Natural killer cell (primary cell): Measurements from ENCODE around the gene LRP8. TPM values are rescaled to one million over a fixed set of nuclear protein-coding genes. Genes with fewer than 3 reads are reported as not detected.

ENCODE experiments used
- ATAC-seq, 3 donors: fragments of 150-1000 bp in 2 of 3; fragments of 200-7000 bp in 1 of 3; cut with Tn5 transposase; 1 replicate in 1 of 3; 2 replicates in 2 of 3; pipeline ENCODE4 v1.10.0; 2021; ENCODE audit warnings: mild to moderate bottlenecking in 2 of 3, moderate library complexity in 2 of 3
- DNase-seq, 2 donors: peaks; one replicate each; pipeline versions ENCODE4 v3.0.0 to v3.0.0-alpha.2; 2013 to 2021; ENCODE audit warnings: mixed read lengths in 1 of 2
- H3K27ac ChIP-seq: one replicate; pipeline ENCODE4 v1.5.1; 2013; ENCODE audit warnings: mild to moderate bottlenecking, low read length
- H3K27me3 ChIP-seq: one replicate; pipeline ENCODE4 v1.6.1; 2013; ENCODE audit warnings: low read length; ENCODE audit not compliant: control insufficient read depth, insufficient read depth
- H3K36me3 ChIP-seq: one replicate; pipeline ENCODE4 v1.6.1; 2013; ENCODE audit warnings: low read length; ENCODE audit not compliant: control insufficient read depth, insufficient read depth
- H3K4me1 ChIP-seq: one replicate; pipeline ENCODE4 v1.6.1; 2013; ENCODE audit warnings: low read length; ENCODE audit not compliant: control insufficient read depth, insufficient read depth
- H3K4me3 ChIP-seq: one replicate; pipeline ENCODE4 v1.5.1; 2013; ENCODE audit warnings: low read length
- H3K9me3 ChIP-seq: one replicate; pipeline ENCODE4 v1.6.1; 2013; ENCODE audit warnings: low read length; ENCODE audit not compliant: control insufficient read depth, insufficient read depth
- H3K27ac Mint-ChIP-seq, 2 donors: one replicate each; pipeline ENCODE4 v1.8.0; 2022; ENCODE audit warnings: mild to moderate bottlenecking in 2 of 2, mixed read lengths in 2 of 2, moderate library complexity in 1 of 2
- H3K27me3 Mint-ChIP-seq, 2 donors: one replicate each; pipeline ENCODE4 v1.8.0; 2022; ENCODE audit warnings: low read depth in 2 of 2, mixed read lengths in 2 of 2
- H3K36me3 Mint-ChIP-seq: one replicate; pipeline ENCODE4 v1.8.0; 2022; ENCODE audit warnings: mixed read lengths
- H3K4me1 Mint-ChIP-seq, 2 donors: one replicate each; pipeline ENCODE4 v1.8.0; 2022; ENCODE audit warnings: mixed read lengths in 2 of 2
- H3K4me3 Mint-ChIP-seq: one replicate; pipeline ENCODE4 v1.8.0; 2022; ENCODE audit warnings: mild to moderate bottlenecking, moderate library complexity, mixed read lengths
- H3K9me3 Mint-ChIP-seq, 2 donors: one replicate each; pipeline ENCODE4 v1.8.0; 2022; ENCODE audit warnings: mixed read lengths in 2 of 2
- CTCF ChIP-seq: fragments of 200-600 bp; IDR thresholded peaks from one replicate; pipeline ENCODE4 v1.8.0; 2022; ENCODE audit warnings: antibody characterized with exemption
- WGBS: methylation state at CpG from one replicate; pipeline ENCODE4 v1.1.7; 2013; ENCODE audit warnings: missing lambda C conversion rate; ENCODE audit not compliant: insufficient coverage; 5-methylcytosine and 5-hydroxymethylcytosine counted together
- intact Hi-C: fragments of 100-400 bp; cut with micrococcal nuclease; formaldehyde crosslinking; loops from one replicate; pipeline ENCODE4 v1.14.2; 2022
- total RNA-seq, 4 donors: library from RNA; stranded (reverse); fragments of 120-200 nt in 1 of 4; gene quantifications; one replicate each; pipeline versions ENCODE4 v1.2.3 to v1.2.4, GENCODE V29; 2013 to 2022

LRP8 gene
- total RNA-seq, 3 donors from 2014 or later (not counting 1 experiment from before 2014, with no cell fraction given) = 23.2 to 27.3 (median 24.9) TPM

GRCh38 chr1:53362270-53362669 is 34.4 kb upstream of the LRP8 start:
- Mint-ChIP-seq H3K27ac (no peak overlapping the region), H3K36me3 (peaks cover 5% of the 10 kb centered on the region), H3K27me3 (peaks cover 5 to 16% of the 10 kb centered on the region in 2 donors), H3K4me3 (no peak overlapping the region), H3K9me3 (no peaks in the 10 kb centered on the region), H3K4me1 (no peaks in the 10 kb centered on the region)
- Histone ChIP-seq H3K9me3 (no peaks in the 10 kb centered on the region), H3K27ac (no peak overlapping the region), H3K27me3 (no peaks in the 10 kb centered on the region), H3K36me3 (no peaks in the 10 kb centered on the region), H3K4me3 (no peak overlapping the region), H3K4me1 (peaks cover 12% of the 10 kb centered on the region)
- 94% methylated on average over 2 of the region's 2 CpGs for WGBS
- ATAC-seq (no peak), DNase-seq (peak in 1 of 2 donors; percentile 1)
- no peak for TF ChIP-seq CTCF
- intact Hi-C loops = no loop called here

GRCh38 chr1:53361541-53361961 is 33.7 kb upstream of the LRP8 start:
- Mint-ChIP-seq H3K4me3 (no peak overlapping the region), H3K9me3 (peaks cover 4% of the 10 kb centered on the region in 2 donors), H3K27ac (no peak overlapping the region), H3K27me3 (peaks cover 5 to 21% of the 10 kb centered on the region in 2 donors), H3K36me3 (peaks cover 12% of the 10 kb centered on the region), H3K4me1 (no peaks in the 10 kb centered on the region)
- ATAC-seq (no peak), DNase-seq (no peak)
- H3K4me3 ChIP-seq = no peak overlapping the region
- peaks cover 6% of the 10 kb centered on the region for H3K4me1 ChIP-seq
- intact Hi-C loops = no loop called here
- H3K9me3 ChIP-seq = no peaks in the 10 kb centered on the region
- no peaks in the 10 kb centered on the region for H3K36me3 ChIP-seq
- H3K27me3 ChIP-seq = no peaks in the 10 kb centered on the region
- WGBS = 82% methylated on average over 3 of the region's 3 CpGs
- no peak for TF ChIP-seq CTCF
- no peak overlapping the region for H3K27ac ChIP-seq

- ATAC-seq (no peak), DNase-seq (no peak)
- no peaks in the 10 kb centered on the region for H3K9me3 ChIP-seq
- Mint-ChIP-seq H3K9me3 (peaks cover 4 to 6% of the 10 kb centered on the region in 2 donors), H3K36me3 (peaks cover 13% of the 10 kb centered on the region), H3K27ac (no peak overlapping the region), H3K4me1 (no peaks in the 10 kb centered on the region), H3K27me3 (peaks cover 5 to 21% of the 10 kb centered on the region in 2 donors), H3K4me3 (no peak overlapping the region)
- peaks cover 4% of the 10 kb centered on the region for H3K27me3 ChIP-seq
- no peak for TF ChIP-seq CTCF
- no peaks in the 10 kb centered on the region for H3K4me1 ChIP-seq
- H3K4me3 ChIP-seq = no peak overlapping the region
- no peaks in the 10 kb centered on the region for H3K36me3 ChIP-seq
- H3K27ac ChIP-seq = no peak overlapping the region
- WGBS = 79% methylated on average over 2 of the region's 2 CpGs
- intact Hi-C loops = no loop called here
Measured at GRCh38 chr1:53359934-53360276, 32.0 kb upstream of the LRP8 start.

GRCh38 chr1:53359225-53359933 is 31.5 kb upstream of the LRP8 start:
- Histone ChIP-seq H3K9me3 (no peaks in the 10 kb centered on the region), H3K27ac (no peak overlapping the region), H3K4me3 (no peak overlapping the region), H3K4me1 (no peaks in the 10 kb centered on the region), H3K27me3 (peaks cover 4% of the 10 kb centered on the region), H3K36me3 (no peaks in the 10 kb centered on the region)
- TF ChIP-seq CTCF = no peak
- WGBS = 86% methylated on average over 4 of the region's 4 CpGs
- Mint-ChIP-seq H3K36me3 (peaks cover 13% of the 10 kb centered on the region), H3K4me1 (no peaks in the 10 kb centered on the region), H3K27me3 (peaks cover 5 to 21% of the 10 kb centered on the region in 2 donors), H3K4me3 (no peak overlapping the region), H3K27ac (no peak overlapping the region), H3K9me3 (peaks cover 4 to 6% of the 10 kb centered on the region in 2 donors)
- intact Hi-C loops = no loop called here
- DNase-seq (peak in 1 of 2 donors; percentile 12), ATAC-seq (no peak)
